Lower lobe of right lung (tissue), 2 donors: ENCODE results near the gene MCM3. TPM values are rescaled to one million over a fixed set of nuclear protein-coding genes. Genes with fewer than 3 reads are reported as not detected.

ENCODE experiments used
- ATAC-seq, 2 donors: fragments of 200-7000 bp; cut with Tn5 transposase; one replicate each; pipeline ENCODE4 v1.9.1; 2020 to 2022; ENCODE audit warnings: mild to moderate bottlenecking in 2 of 2, moderate library complexity in 2 of 2
- DNase-seq: peaks from one replicate; pipeline ENCODE4 v3.0.0-alpha.2; 2020
- H3K27ac ChIP-seq: fragments of 200-600 bp; one replicate; pipeline ENCODE4 v1.8.0; 2022
- H3K27me3 ChIP-seq: fragments of 200-600 bp; one replicate; pipeline ENCODE4 v1.8.0; 2022; ENCODE audit warnings: low read depth
- H3K36me3 ChIP-seq: fragments of 200-600 bp; one replicate; pipeline ENCODE4 v1.8.0; 2022; ENCODE audit warnings: mild to moderate bottlenecking
- H3K4me1 ChIP-seq: fragments of 200-600 bp; one replicate; pipeline ENCODE4 v1.8.0; 2022
- H3K4me3 ChIP-seq: fragments of 200-600 bp; one replicate; pipeline ENCODE4 v1.8.0; 2022; ENCODE audit warnings: mild to moderate bottlenecking
- H3K9me3 ChIP-seq: fragments of 200-600 bp; one replicate; pipeline ENCODE4 v1.8.0; 2022
- intact Hi-C: fragments of 100-400 bp; cut with DNase I; formaldehyde crosslinking; loops from one replicate; pipeline ENCODE4 v1.11.0; 2022
- long read RNA-seq: library from polyadenylated mRNA; unstranded; transcript quantifications from one replicate; pipeline ENCODE4 v2.0.0, GENCODE V29; 2021
- total RNA-seq: library from RNA; stranded (reverse); fragmentation: NEBNext Ultra II Directional; extraction: Animal tissue kit (Norgen Biotek cat#: 25700); gene quantifications from one replicate; pipeline ENCODE4 v1.2.1, GENCODE V29; 2021
- TF ChIP-seq, protein P1 (sequence below): fragments of 200-600 bp; IDR thresholded peaks from one replicate; pipeline ENCODE4 v1.8.0; 2022; ENCODE audit warnings: antibody characterized with exemption, mild to moderate bottlenecking
- donor health status: DM: no; HTN: yes; CAD: no; lungs with severe emphysema.

Gene MCM3
- 25.6 TPM for total RNA-seq
- long read RNA-seq, transcript MCM3-201 (17 exons, 3,083 nt): major isoform, 50 of 80 reads
- long read RNA-seq, partial matches to known transcripts: 13 of 80 reads
- long read RNA-seq, other reads (novel, unspliced or antisense): 15 of 80 reads

DNA sequence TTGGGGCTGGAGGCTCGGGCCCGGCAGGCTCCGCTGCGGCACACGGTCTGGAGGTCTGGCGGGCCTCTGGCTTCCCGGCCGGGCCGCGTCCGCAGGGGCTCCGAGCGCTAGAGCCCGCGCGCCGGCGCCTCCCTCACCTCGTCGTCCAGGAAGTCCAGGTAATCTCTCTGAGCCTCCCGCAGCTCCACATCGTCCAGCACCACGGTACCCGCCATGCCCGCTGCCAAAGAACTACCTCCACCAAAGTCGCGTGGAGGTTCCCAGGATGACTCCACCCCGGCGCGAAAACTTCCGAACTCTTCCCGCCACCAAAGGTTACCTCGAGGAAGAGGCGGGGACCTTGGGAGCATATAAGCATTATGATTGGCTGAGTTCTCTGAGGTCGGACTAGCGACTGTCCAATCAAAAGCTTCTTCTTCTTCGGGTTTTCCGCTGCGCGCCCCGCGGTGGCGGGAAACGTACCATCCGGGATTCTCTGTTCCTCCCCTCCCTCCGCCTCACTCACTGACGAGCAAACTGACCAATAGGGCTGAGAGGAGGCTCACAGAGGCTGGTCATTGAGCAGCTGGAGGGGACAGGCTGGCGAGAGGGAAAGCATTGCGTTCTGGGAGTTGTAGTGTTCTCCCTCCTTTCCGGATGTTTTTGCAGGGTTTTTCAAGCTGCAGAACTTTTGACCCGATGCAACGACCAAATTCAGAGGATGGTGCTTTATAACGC, at the start of gene MCM3:
Gene MCM3, minus strand, starts transcription at position 283 of the 717 bp plus-strand sequence. Its CDS starts 68 bp downstream, at position 215.
- DNase-seq (peak; percentile 98), ATAC-seq (peak; percentile 99 to 100)
- TF ChIP-seq, protein P1, sequence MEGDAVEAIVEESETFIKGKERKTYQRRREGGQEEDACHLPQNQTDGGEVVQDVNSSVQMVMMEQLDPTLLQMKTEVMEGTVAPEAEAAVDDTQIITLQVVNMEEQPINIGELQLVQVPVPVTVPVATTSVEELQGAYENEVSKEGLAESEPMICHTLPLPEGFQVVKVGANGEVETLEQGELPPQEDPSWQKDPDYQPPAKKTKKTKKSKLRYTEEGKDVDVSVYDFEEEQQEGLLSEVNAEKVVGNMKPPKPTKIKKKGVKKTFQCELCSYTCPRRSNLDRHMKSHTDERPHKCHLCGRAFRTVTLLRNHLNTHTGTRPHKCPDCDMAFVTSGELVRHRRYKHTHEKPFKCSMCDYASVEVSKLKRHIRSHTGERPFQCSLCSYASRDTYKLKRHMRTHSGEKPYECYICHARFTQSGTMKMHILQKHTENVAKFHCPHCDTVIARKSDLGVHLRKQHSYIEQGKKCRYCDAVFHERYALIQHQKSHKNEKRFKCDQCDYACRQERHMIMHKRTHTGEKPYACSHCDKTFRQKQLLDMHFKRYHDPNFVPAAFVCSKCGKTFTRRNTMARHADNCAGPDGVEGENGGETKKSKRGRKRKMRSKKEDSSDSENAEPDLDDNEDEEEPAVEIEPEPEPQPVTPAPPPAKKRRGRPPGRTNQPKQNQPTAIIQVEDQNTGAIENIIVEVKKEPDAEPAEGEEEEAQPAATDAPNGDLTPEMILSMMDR: peak; percentile 22
- no peaks in the 10 kb centered on the region for H3K9me3 ChIP-seq
- intact Hi-C loops: loop anchor here (10.0 kb wide), 2 partner anchors 120 to 380 kb away; no protein-coding TSS in a partner anchor
- H3K4me3 ChIP-seq: peak within 1 kb of the TSS; percentile 91
- H3K27ac ChIP-seq: peak within 1 kb of the TSS; percentile 76
- H3K4me1 ChIP-seq: peaks cover 12% of the 10 kb centered on the region
- peaks cover 32% of the 10 kb centered on the region for H3K36me3 ChIP-seq
- H3K27me3 ChIP-seq: no peaks in the 10 kb centered on the region

DNA sequence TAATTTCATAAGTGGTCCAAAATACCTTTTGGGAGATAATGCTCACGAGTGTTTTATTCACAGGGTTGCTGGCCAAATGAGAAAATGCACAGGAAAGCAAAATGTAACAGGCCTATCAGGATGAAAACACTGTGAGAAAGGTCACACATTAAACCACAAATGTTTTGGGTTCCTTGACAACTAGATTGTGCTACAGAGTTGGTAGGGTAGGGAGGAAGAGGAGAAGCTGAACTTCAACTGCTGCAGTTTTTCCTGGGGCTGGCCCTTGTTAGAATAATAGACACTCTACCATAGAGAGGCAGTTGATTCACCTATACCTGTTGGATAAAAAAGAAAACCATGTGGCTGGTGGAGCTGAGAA, 49.3 kb upstream of the MCM3 start:
- peak overlapping the region; percentile 53 for H3K27ac ChIP-seq
- H3K9me3 ChIP-seq: no peaks in the 10 kb centered on the region
- no peaks in the 10 kb centered on the region for H3K36me3 ChIP-seq
- DNase-seq (no peak), ATAC-seq (peak; percentile 49 to 54)
- TF ChIP-seq, protein P1: no peak
- H3K4me1 ChIP-seq: peaks cover 16% of the 10 kb centered on the region
- H3K27me3 ChIP-seq: no peaks in the 10 kb centered on the region
- H3K4me3 ChIP-seq: no peak overlapping the region
- intact Hi-C loops: no loop called here

DNA sequence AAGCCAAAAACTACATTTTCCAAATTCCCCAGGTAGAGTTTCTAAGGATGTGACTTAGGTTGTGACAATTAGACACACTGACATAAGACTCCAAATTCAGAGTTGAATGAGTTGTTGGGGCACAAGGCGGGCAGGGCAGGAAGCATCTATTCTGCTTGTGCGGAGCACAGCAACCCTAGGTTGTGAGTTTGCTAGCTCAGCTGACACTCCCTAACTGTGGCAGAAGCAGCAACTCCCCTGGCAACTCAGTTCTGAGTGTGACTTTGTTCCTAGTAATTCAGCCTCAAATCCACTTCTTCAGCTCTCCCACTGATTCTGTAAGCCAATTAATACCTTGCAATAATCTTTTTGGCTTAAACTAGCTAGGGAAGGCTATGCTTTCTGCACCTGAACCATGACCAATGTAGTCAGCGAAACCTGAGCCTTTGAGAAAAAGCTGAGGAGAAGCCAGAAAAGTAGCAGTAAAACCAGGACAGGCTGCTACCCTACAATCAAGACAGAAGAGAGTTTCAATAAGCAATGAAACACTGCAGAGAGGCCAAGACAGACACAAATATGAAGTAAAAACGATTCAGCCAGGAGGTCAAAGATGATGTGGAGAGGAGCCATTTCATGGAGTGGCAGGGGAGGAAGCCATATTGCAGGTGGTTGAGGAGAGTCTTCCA, 47.4 kb upstream of the MCM3 start:
- no peaks in the 10 kb centered on the region for H3K9me3 ChIP-seq
- H3K27me3 ChIP-seq: no peaks in the 10 kb centered on the region
- H3K4me3 ChIP-seq: no peak overlapping the region
- no peak overlapping the region for H3K27ac ChIP-seq
- ATAC-seq (no peak), DNase-seq (no peak)
- TF ChIP-seq, protein P1: no peak
- no peaks in the 10 kb centered on the region for H3K36me3 ChIP-seq
- intact Hi-C loops: no loop called here
- peaks cover 21% of the 10 kb centered on the region for H3K4me1 ChIP-seq

DNA sequence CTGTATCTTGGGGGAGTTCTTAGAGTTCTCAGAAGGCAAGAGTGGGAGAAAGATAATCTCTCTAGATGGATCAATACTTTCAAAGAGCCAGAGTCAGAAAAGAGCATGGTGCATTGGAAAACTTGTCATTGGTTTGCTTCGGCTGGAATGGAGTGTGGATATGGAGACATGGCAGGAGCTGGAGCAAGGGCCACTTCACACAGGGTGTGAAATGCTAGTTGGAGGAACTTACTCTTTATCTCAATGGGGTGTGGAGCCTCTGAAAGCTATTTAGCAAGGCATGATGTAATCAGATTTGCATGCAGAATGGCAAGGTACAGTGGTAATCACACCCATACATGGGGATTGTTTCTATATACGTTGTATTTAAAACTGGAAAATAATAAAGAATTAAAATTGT, 45.9 kb upstream of the MCM3 start:
- no peak overlapping the region for H3K4me3 ChIP-seq
- peaks cover 21% of the 10 kb centered on the region for H3K4me1 ChIP-seq
- TF ChIP-seq, protein P1: no peak
- no peaks in the 10 kb centered on the region for H3K36me3 ChIP-seq
- H3K27ac ChIP-seq: peak overlapping the region; percentile 5
- intact Hi-C loops: no loop called here
- ATAC-seq (peak; percentile 79 to 81), DNase-seq (peak; percentile 54)
- H3K9me3 ChIP-seq: no peaks in the 10 kb centered on the region
- H3K27me3 ChIP-seq: no peaks in the 10 kb centered on the region

DNA sequence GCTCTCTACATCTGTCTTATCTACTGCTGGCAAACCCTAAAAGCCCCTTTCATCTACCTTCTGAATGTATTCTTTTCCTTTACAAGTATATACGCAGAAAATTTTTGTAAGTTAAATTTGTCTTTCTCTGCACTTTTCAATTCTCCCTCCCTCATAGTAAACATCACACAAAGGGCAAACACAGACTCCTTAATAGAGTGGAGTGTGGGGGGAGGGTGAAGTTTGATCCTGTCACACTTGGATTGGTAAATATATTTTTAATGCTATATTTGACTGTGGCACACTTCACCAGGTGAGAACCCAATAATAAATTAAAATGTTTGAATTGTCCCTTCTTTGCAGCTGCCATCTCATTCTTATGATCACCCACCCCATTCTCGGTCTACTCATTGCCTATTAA, 44.2 kb upstream of the MCM3 start:
- no peaks in the 10 kb centered on the region for H3K27me3 ChIP-seq
- no peak for DNase-seq
- H3K27ac ChIP-seq: peak overlapping the region; percentile 36
- no peaks in the 10 kb centered on the region for H3K36me3 ChIP-seq
- H3K4me1 ChIP-seq: peaks cover 14% of the 10 kb centered on the region
- ATAC-seq: no peak
- intact Hi-C loops: no loop called here
- H3K9me3 ChIP-seq: no peaks in the 10 kb centered on the region
- no peak overlapping the region for H3K4me3 ChIP-seq
- TF ChIP-seq, protein P1: no peak
